Aorta (tissue), 5 donors: ENCODE measurements around the gene RTBDN. TPM values are rescaled to one million over a fixed set of nuclear protein-coding genes. Genes with fewer than 3 reads are reported as not detected.
A peak's percentile ranks its signal among the peaks of the same experiment; 100 is the strongest.

Source experiments
- ATAC-seq: fragments of 200-7000 bp; cut with Tn5 transposase; one replicate; pipeline ENCODE4 v1.9.1; 2022; ENCODE audit warnings: moderate library complexity; ENCODE audit not compliant: low FRiP score
- DNase-seq, 2 donors: peaks; one replicate each; pipeline ENCODE4 v3.0.0-alpha.2; 2020
- H3K27ac ChIP-seq, 2 donors: one replicate each; pipeline ENCODE4 v1.5.1; 2013; ENCODE audit warnings: low read length in 2 of 2, mild to moderate bottlenecking in 2 of 2, moderate library complexity in 2 of 2, control low read depth in 1 of 2, inconsistent platforms in 1 of 2, low read depth in 1 of 2
- H3K27me3 ChIP-seq, 2 donors: one replicate each; pipeline ENCODE4 v1.6.1; 2013; ENCODE audit warnings: control low read depth in 1 of 2, low read length in 1 of 2, mild to moderate bottlenecking in 1 of 2, moderate library complexity in 1 of 2; ENCODE audit not compliant: insufficient read depth in 2 of 2, control insufficient read depth in 1 of 2
- H3K36me3 ChIP-seq, 2 donors: one replicate each; pipeline ENCODE4 v1.6.1; 2013; ENCODE audit warnings: control low read depth in 1 of 2, low read length in 1 of 2, mild to moderate bottlenecking in 1 of 2; ENCODE audit not compliant: insufficient read depth in 2 of 2, control insufficient read depth in 1 of 2
- H3K4me1 ChIP-seq, 2 donors: one replicate each; pipeline ENCODE4 v1.6.1; 2013; ENCODE audit warnings: low read length in 2 of 2, control low read depth in 1 of 2, mild to moderate bottlenecking in 1 of 2, moderate library complexity in 1 of 2; ENCODE audit not compliant: insufficient read depth in 2 of 2, control insufficient read depth in 1 of 2
- H3K4me3 ChIP-seq, 2 donors: one replicate each; pipeline ENCODE4 v1.5.1; 2013; ENCODE audit warnings: low read length in 2 of 2, control low read depth in 1 of 2, mild to moderate bottlenecking in 1 of 2
- H3K9me3 ChIP-seq: one replicate; pipeline ENCODE4 v1.6.1; 2013; ENCODE audit warnings: mild to moderate bottlenecking, low read length; ENCODE audit not compliant: control insufficient read depth
- WGBS, 2 donors: extraction: QIAGEN DNeasy Blood & Tissue Kit; methylation state at CpG; one replicate each; pipeline ENCODE4 v1.1.7; 2013; 5-methylcytosine and 5-hydroxymethylcytosine counted together
- intact Hi-C, 2 donors: fragments of 100-400 bp; cut with DNase I; formaldehyde crosslinking; loops; one replicate each; pipeline versions ENCODE4 v1.14.2 to v1.15.0; 2022
- polyA plus RNA-seq, 2 donors: library from polyadenylated mRNA; stranded (reverse); fragments of 200-250 nt; gene quantifications; one replicate each; pipeline ENCODE4 v1.2.3, GENCODE V29; 2013
- total RNA-seq, 2 donors: library from RNA; stranded (reverse); fragmentation: NEBNext Ultra II Directional; extraction: Animal tissue kit (Norgen Biotek cat#: 25700); gene quantifications; one replicate each; pipeline ENCODE4 v1.2.1, GENCODE V29; 2021
- donor health status: healthy with polysubstance abuse.
- donor health status: Bipolar disorder and iron deficiency.
- donor health status: DM: no; HTN: no; CAD: no.
- donor health status: DM: no; HTN: no; CAD: no.
- donor health status: DM: yes; HTN: yes; CAD: no.

Gene RTBDN
- total and polyA plus RNA-seq, 4 donors = 2.0 TPM; not detected in 3

DNA sequence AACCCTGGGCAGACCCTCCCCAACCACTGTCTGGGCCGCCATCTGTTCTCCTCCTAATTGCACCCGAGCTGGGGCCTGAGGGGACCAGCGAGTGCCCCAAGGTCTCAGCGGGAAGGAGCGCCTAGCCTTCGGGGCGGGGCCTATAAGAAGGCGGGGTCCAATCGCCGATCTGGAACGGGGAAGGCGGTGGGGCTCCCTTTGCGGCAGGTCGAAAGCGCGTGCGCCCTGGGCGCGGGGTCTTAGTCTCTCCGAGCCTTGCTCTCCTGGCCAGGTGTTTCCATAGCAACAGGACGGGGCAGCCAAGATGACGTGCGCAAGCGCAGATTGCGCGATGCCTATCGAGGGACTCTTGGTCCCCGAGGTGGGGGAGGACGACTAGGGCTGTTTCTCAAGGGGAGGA lies 6.7 kb upstream of the RTBDN start:
- WGBS, 2 donors = 1 to 2% methylated on average over 29 of the region's 29 CpGs
- H3K9me3 ChIP-seq = no peaks in the 10 kb centered on the region
- no peaks in the 10 kb centered on the region for H3K36me3 ChIP-seq
- H3K4me3 ChIP-seq = no peak overlapping the region
- no peaks in the 10 kb centered on the region for H3K4me1 ChIP-seq
- DNase-seq = no peak
- intact Hi-C loops = loop anchor here (5.0 to 10.0 kb wide), 2 partner anchors 34 to 166 kb away; partner anchors contain the start of gene RNASEH2A (in 1 of the 2)
- no peak overlapping the region for H3K27ac ChIP-seq
- H3K27me3 ChIP-seq = no peaks in the 10 kb centered on the region
- peak; percentile 27 for ATAC-seq

DNA sequence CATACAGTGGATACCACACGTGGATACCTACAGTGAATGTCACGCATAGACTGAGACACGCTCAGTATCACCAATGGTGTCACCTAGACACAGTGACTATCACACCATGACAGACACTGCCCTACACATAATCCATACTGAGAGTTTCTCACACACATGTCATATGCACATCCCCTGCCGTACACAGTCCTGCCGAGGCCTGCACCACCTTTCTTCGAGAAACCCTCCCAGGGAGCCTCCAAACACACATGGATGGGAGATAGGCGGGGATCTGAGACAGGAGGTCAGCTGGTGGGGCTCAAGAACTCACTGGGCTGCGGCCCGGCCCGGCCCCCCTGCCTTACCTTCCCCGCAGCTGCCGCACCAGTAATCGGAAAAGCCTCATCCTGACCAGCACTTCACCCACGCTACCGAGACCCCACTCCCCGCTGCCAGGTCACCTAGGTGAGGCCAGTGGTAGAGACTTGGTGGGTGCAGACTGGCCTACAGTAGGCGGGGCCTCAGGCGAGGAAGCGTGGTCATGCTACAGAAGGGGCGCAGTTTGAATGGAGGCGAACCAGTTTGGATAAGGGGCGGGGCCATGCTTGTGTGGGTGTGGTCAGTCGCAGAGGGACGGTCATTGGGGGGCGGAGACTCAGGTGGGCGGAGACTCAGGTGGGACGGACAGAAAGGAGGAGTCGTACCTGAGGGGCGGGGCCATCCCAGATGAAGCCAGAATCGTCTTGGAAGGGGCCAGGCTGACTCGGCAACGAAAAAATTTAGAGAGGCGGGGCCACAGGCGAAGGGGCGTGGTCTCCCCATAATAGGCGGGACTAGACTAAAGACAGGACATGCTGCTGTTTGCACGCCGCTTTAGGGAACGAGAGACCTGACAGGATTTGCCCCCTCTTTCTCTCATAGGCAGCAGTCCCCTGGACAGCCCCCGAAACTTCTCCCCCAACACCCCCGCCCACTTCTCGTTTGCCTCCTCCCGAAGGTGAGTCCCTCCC lies 6.0 kb upstream of the RTBDN start:
- ATAC-seq = no peak
- Histone ChIP-seq H3K4me1 (no peaks in the 10 kb centered on the region), H3K27me3 (no peaks in the 10 kb centered on the region), H3K9me3 (no peaks in the 10 kb centered on the region), H3K4me3 (no peak overlapping the region), H3K27ac (no peak overlapping the region), H3K36me3 (no peaks in the 10 kb centered on the region)
- intact Hi-C loops = loop anchor here (5.0 to 10.0 kb wide), 2 partner anchors 33 to 166 kb away; partner anchors contain the start of gene RNASEH2A (in 1 of the 2)
- WGBS, 2 donors = 23 to 24% methylated on average over 43 of the region's 43 CpGs
- no peak for DNase-seq

DNA sequence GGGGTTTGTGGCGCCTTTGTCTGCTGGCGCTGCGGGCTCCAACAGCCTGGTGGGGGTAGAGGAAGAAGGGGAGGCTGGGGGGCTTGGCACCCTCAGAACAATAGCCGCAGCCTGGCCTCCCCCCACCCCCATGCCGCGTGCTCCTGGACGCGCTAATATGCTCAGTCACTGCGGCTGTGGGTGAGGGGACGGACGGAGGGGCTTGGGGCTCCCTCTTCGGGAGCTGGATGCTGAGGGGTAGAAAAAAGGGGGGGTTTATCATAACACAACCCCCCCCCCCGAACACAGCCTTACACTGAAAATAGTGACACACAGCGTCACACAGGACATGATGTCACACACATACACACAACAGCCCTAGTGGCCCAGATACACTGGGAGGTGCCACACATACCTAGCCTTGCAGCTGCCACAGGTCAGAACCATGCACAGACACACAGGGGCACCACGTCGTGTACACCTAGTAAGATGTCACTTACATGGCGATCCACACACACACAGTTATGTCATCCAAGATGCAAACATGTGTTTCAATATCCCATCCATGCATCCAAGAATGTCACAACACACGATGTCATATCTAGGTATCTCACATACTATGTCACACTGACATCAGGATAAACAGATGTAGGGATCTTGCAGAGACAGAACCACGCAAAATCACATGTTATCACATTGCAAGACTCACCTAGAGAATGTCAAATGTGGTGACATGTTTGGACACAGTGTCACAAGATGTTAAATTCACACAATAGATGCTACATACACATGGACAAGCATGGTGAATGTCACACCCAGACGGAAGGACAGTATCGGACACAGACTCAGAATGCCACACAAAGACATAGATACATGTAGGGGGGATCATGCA lies 4.7 kb upstream of the RTBDN start:
- intact Hi-C loops = no loop called here
- no peak for ATAC-seq
- Histone ChIP-seq H3K27ac (no peak overlapping the region), H3K36me3 (no peaks in the 10 kb centered on the region), H3K9me3 (no peaks in the 10 kb centered on the region), H3K27me3 (no peaks in the 10 kb centered on the region), H3K4me1 (no peaks in the 10 kb centered on the region), H3K4me3 (no peak overlapping the region)
- no peak for DNase-seq
- WGBS, 2 donors = 21% methylated on average over 21 of the region's 21 CpGs

DNA sequence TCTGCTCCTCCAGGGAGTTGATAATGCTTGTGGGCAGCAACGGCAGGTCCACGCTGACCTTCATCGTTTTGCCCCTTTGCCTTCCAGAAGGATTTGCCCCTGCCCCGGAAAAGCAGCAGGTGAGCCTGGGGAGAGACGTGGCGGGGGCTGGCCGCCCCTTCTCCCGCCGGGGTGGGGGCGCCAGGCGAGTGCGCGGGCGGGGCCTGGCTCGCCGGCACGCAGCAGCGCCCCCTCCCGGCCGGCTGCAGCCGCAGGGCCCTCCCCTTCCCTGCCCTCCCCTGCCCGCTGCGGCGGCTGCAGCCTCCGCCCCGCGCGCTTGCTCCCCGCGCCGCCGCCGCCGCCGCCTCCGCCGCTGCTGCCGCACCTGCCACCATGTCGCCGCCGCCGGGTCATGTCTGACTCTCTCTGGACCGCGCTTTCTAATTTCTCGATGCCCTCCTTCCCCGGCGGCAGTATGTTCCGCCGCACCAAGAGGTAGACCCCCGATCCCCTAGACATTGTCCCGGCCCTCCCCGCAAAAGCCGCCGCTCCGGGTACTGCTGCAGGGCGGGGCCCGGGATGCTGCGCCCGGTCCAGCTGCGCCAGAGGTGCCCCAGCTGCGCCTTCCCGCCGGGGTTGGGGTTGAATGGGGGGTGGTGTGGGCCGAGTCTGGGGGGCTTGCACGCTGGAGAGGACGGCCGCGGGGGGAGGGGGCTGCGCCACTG lies 4.0 kb upstream of the RTBDN start, which contains the start of gene MAST1:
MAST1 (plus strand) TSS at position 334 of the 704 bp plus-strand sequence; CDS start at position 392, 58 bp downstream.
- no peak within 1 kb of the TSS for H3K4me3 ChIP-seq
- H3K9me3 ChIP-seq = no peaks in the 10 kb centered on the region
- no peak for ATAC-seq
- intact Hi-C loops = no loop called here
- H3K4me1 ChIP-seq = no peaks in the 10 kb centered on the region
- no peaks in the 10 kb centered on the region for H3K27me3 ChIP-seq
- no peak within 1 kb of the TSS for H3K27ac ChIP-seq
- H3K36me3 ChIP-seq = no peaks in the 10 kb centered on the region
- 0 to 1% methylated on average over 31 to 69 of the region's 69 CpGs for WGBS, 2 donors
- no peak for DNase-seq

DNA sequence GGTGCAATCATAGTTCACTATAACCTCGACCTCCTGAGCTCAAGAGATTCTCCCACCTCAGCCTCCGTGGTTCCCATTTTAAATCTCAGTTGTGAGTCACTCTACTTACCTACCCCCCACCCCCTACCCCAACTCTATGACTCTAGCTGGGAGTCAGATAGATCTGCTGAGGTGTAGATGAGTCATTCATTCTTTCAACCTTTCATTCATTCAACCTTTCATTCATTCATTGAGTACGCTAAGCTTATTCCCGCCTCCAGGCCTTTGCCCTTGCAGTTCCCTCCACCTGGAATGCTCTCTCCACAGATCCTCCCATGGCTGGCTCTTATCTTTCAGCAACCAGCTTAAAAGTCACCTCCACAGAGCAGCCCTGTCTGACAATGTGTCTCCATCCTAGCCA lies 2.8 kb upstream of the RTBDN start:
- Histone ChIP-seq H3K4me1 (no peaks in the 10 kb centered on the region), H3K9me3 (no peaks in the 10 kb centered on the region), H3K27ac (no peak overlapping the region), H3K36me3 (no peaks in the 10 kb centered on the region), H3K4me3 (no peak overlapping the region), H3K27me3 (no peaks in the 10 kb centered on the region)
- intact Hi-C loops = no loop called here
- ATAC-seq (no peak), DNase-seq (no peak)
- 73 to 81% methylated on average over 4 of the region's 4 CpGs for WGBS, 2 donors

DNA sequence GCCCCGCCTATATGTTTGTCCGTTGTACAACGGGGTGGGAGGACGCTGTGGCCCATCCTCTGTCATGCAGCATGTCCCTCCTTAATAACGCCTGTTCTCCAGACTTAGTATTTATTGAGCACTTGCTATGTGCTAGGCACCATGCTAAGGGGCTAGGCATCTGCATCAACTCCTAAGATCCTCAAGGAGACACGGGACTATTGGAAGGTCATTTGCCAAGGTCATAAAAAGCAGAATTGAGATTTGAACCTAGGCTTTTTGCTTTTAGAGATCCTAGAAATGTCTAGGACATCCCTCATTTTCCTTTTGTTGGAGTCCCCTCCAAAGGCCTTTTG lies 2.1 kb upstream of the RTBDN start:
- intact Hi-C loops = no loop called here
- Histone ChIP-seq H3K4me1 (no peaks in the 10 kb centered on the region), H3K27me3 (no peaks in the 10 kb centered on the region)

DNA sequence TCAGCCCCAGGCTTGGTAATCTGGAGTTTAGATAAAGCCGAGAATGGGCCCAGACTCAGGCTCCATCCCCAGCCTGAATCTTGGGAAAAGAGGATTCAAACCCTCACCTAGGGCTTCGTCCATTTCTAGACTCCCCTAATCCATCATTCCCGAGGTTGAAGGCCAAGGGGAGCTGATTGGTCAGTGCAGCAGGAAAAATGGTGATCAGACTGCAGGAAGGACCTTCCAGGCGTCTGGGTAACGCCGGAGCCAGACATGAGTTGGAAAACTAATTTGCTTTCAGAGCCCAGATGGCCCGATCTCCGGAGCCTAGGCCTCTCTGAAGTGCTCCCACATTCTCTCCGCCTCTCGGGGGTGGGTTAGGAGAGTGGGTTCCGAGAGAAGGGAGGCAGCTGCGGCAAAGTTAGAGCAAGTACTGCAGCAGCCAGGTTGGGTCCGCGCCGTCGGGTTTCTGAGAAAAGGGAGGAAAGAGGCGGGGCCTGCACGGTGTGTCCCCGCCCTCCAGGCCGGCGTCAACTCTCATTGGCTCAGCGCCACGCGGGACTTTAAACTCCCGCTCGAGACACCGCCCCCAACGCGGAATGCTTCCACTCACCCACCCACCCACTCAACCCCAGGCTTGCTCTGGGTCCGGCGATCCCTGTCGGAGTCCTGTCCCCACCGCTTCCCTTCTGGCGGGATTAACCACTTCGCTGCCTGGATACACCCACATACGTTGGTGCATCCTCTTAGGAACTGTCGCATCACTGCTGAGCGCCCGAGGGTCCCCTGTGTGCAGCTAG lies 788 bp upstream of the RTBDN start:
- WGBS, 2 donors = 6 to 7% methylated on average over 39 of the region's 39 CpGs
- no peaks in the 10 kb centered on the region for H3K36me3 ChIP-seq
- H3K4me3 ChIP-seq = no peak overlapping the region
- ATAC-seq (no peak), DNase-seq (no peak)
- no peaks in the 10 kb centered on the region for H3K27me3 ChIP-seq
- H3K9me3 ChIP-seq = no peaks in the 10 kb centered on the region
- intact Hi-C loops = no loop called here
- no peaks in the 10 kb centered on the region for H3K4me1 ChIP-seq
- no peak overlapping the region for H3K27ac ChIP-seq

More for the DNA sequence above, 2.1 kb upstream of the RTBDN start:
- no peaks in the 10 kb centered on the region for H3K36me3 ChIP-seq
- WGBS, 2 donors = 10 to 11% methylated on average over 6 of the region's 6 CpGs
- no peak overlapping the region for H3K27ac ChIP-seq
- no peak overlapping the region for H3K4me3 ChIP-seq
- ATAC-seq (no peak), DNase-seq (no peak)
- no peaks in the 10 kb centered on the region for H3K9me3 ChIP-seq
